GM18502 (cell line): ENCODE results near the gene UQCRFS1.

ENCODE experiments used
- ATAC-seq: cut with Tn5 transposase; IDR thresholded peaks from one replicate; pipeline ENCODE4 v1.9.1; 2021; ENCODE audit warnings: mild to moderate bottlenecking; ENCODE audit not compliant: unreplicated experiment, poor library complexity

Gene UQCRFS1

GRCh38 chr19:29171525-29171924 lies 41.4 kb downstream of the UQCRFS1 start:
- ATAC-seq: no peak

GRCh38 chr19:29170554-29170953 lies 42.4 kb downstream of the UQCRFS1 start:
- ATAC-seq: no peak

- ATAC-seq: no peak
Observed at GRCh38 chr19:29162694-29163093, 50.3 kb downstream of the UQCRFS1 start.

DNA sequence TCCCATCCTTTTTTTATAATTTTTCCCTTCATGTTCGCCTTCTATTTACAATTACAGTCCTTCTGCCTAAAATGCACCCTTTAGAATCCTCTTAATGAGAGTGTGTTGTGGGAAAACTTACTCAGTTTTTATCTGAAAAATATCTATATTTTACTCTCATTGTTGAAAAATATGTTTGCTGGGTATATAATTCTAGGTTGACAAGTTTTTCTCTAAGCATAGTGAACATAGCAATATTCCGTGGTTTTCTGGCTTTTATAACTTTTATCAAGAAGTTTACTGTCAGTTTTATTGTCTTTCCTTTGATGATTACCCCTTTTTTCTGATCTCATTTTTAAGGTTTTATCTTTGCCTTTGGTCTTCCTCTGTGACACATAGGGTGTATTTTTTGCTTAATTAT lies 57.3 kb downstream of the UQCRFS1 start:
- ATAC-seq: no peak
